Raji (cell line): Measurements from ENCODE around the gene TRIM56.

Experiments used
- POLR2A ChIP-seq: IDR thresholded peaks from 2 replicates; pipeline ENCODE4 v1.6.1; 2011; ENCODE audit warnings: low read depth, low read length, control low read depth; ENCODE audit not compliant: insufficient read depth

TRIM56 gene

GRCh38 chr7:101127460-101128039 is 42.3 kb downstream of the TRIM56 start:
- TF ChIP-seq POLR2A, result no peak

- TF ChIP-seq POLR2A, result no peak
These were observed 43.0 kb downstream of the TRIM56 start for GRCh38 chr7:101128040-101128834.

GRCh38 chr7:101129603-101130117 is 44.4 kb downstream of the TRIM56 start:
- TF ChIP-seq POLR2A, result no peak

- TF ChIP-seq POLR2A, result no peak
These were observed 48.5 kb downstream of the TRIM56 start for GRCh38 chr7:101133621-101134398.

GRCh38 chr7:101134399-101134980 is 49.2 kb downstream of the TRIM56 start:
- TF ChIP-seq POLR2A, result no peak

GRCh38 chr7:101137651-101138212 is 52.5 kb downstream of the TRIM56 start:
- TF ChIP-seq POLR2A, result no peak

- peak; percentile 47 for TF ChIP-seq POLR2A
These were observed 53.1 kb downstream of the TRIM56 start for GRCh38 chr7:101138213-101138870.

GRCh38 chr7:101140339-101140699 is 55.0 kb downstream of the TRIM56 start:
- TF ChIP-seq POLR2A, result no peak

- TF ChIP-seq POLR2A, result no peak
These were observed 55.6 kb downstream of the TRIM56 start for GRCh38 chr7:101140746-101141382.
